Gastrocnemius medialis (tissue), 4 donors: ENCODE measurements around the gene LRFN2.

Experiments used
- CTCF ChIP-seq, 5 experiments: fragments of 450-650 bp in 3 of 5; fragments of 200-600 bp in 2 of 5; sonication (generic) in 2 of 5; IDR thresholded peaks in 4 of 5; conservative IDR thresholded peaks in 1 of 5; 1 replicate in 4 of 5; 2 replicates in 1 of 5; pipeline ENCODE4 v1.5.1; 2016 to 2019; ENCODE audit warnings: antibody characterized with exemption in 5 of 5, mild to moderate bottlenecking in 3 of 5, moderate library complexity in 3 of 5
- POLR2A ChIP-seq, 2 donors: fragments of 450-650 bp; IDR thresholded peaks; one replicate each; pipeline ENCODE4 v1.6.1; 2017; ENCODE audit warnings: antibody characterized with exemption in 2 of 2, mild to moderate bottlenecking in 2 of 2, moderate library complexity in 2 of 2

- TF ChIP-seq CTCF (IDR thresholded peaks at IDR 0.05 in 4 of 5, conservative IDR thresholded peaks at IDR 0.05 in 1 of 5) (no peak), POLR2A (IDR thresholded peaks at IDR 0.05) (no peak)
Measured at GRCh38 chr6:40516429-40516828, 70.7 kb downstream of the LRFN2 start.
